ENCODE measurements around the gene G6PC3.

G6PC3 gene

GRCh38 chr17:44074231-44074910 is 3.8 kb downstream of the G6PC3 start:
- Histone ChIP-seq H3K9ac (no peak overlapping the region), H3K27me3 (ENCODE audit: control insufficient read depth, insufficient read depth, low read length) (no peaks in the 10 kb centered on the region), H3K4me3 (ENCODE audit: low read depth, low read length) (no peak overlapping the region), H2AFZ (no peak overlapping the region), H3K36me3 (ENCODE audit: control insufficient read depth, insufficient read depth, low read length) (no peaks in the 10 kb centered on the region), H3K27ac (no peak overlapping the region), H3K4me2 (ENCODE audit: low read length) (no peak overlapping the region), H3K9me3 (ENCODE audit: control insufficient read depth, low read length) (no peaks in the 10 kb centered on the region), H3K79me2 (peaks cover 17% of the 10 kb centered on the region), H3K4me1 (peaks cover 7% of the 10 kb centered on the region)
- no peak for TF ChIP-seq CTCF (IDR thresholded peaks at IDR 0.05)

GRCh38 chr17:44074911-44075285 is 4.4 kb downstream of the G6PC3 start:
- no peak overlapping the region for H3K4me3 ChIP-seq (ENCODE audit: low read depth, low read length)
- no peak overlapping the region for H3K27ac ChIP-seq
- H2AFZ ChIP-seq, result no peak overlapping the region
- no peak overlapping the region for H3K4me2 ChIP-seq (ENCODE audit: low read length)
- H3K79me2 ChIP-seq, result peaks cover 17% of the 10 kb centered on the region
- TF ChIP-seq CTCF (IDR thresholded peaks at IDR 0.05), result no peak
- H3K9ac ChIP-seq, result no peak overlapping the region
- H3K9me3 ChIP-seq (ENCODE audit: control insufficient read depth, low read length), result no peaks in the 10 kb centered on the region
- no peaks in the 10 kb centered on the region for H3K27me3 ChIP-seq (ENCODE audit: control insufficient read depth, insufficient read depth, low read length)
- peaks cover 7% of the 10 kb centered on the region for H3K4me1 ChIP-seq
- H3K36me3 ChIP-seq (ENCODE audit: control insufficient read depth, insufficient read depth, low read length), result no peaks in the 10 kb centered on the region

- H3K9ac ChIP-seq, result no peak overlapping the region
- no peaks in the 10 kb centered on the region for H3K27me3 ChIP-seq (ENCODE audit: control insufficient read depth, insufficient read depth, low read length)
- H3K79me2 ChIP-seq, result peaks cover 19% of the 10 kb centered on the region
- H3K4me1 ChIP-seq, result peaks cover 7% of the 10 kb centered on the region
- no peak overlapping the region for H3K4me2 ChIP-seq (ENCODE audit: low read length)
- no peak overlapping the region for H3K27ac ChIP-seq
- no peaks in the 10 kb centered on the region for H3K36me3 ChIP-seq (ENCODE audit: control insufficient read depth, insufficient read depth, low read length)
- TF ChIP-seq CTCF (IDR thresholded peaks at IDR 0.05), result no peak
- H2AFZ ChIP-seq, result no peak overlapping the region
- H3K4me3 ChIP-seq (ENCODE audit: low read depth, low read length), result no peak overlapping the region
- no peaks in the 10 kb centered on the region for H3K9me3 ChIP-seq (ENCODE audit: control insufficient read depth, low read length)
These were observed 5.2 kb downstream of the G6PC3 start for GRCh38 chr17:44075598-44076293.

GRCh38 chr17:44076716-44077594 is 6.4 kb downstream of the G6PC3 start:
- no peak for TF ChIP-seq CTCF (IDR thresholded peaks at IDR 0.05)
- Histone ChIP-seq H3K9me3 (ENCODE audit: control insufficient read depth, low read length) (no peaks in the 10 kb centered on the region), H3K27me3 (ENCODE audit: control insufficient read depth, insufficient read depth, low read length) (no peaks in the 10 kb centered on the region), H3K9ac (no peak overlapping the region), H3K79me2 (peaks cover 15% of the 10 kb centered on the region), H3K4me3 (ENCODE audit: low read depth, low read length) (no peak overlapping the region), H3K27ac (no peak overlapping the region), H3K4me1 (peaks cover under 1% of the 10 kb centered on the region), H3K4me2 (ENCODE audit: low read length) (no peak overlapping the region), H3K36me3 (ENCODE audit: control insufficient read depth, insufficient read depth, low read length) (no peaks in the 10 kb centered on the region), H2AFZ (no peak overlapping the region)
